Ishikawa (cell line): Measurements from ENCODE around the gene PPP2CA.

ENCODE experiments used
- EP300 ChIP-seq: IDR thresholded peaks from 2 replicates; pipeline ENCODE4 v1.6.1; 2012; ENCODE audit warnings: borderline replicate concordance
- FOXM1 ChIP-seq: IDR thresholded peaks from 2 replicates; pipeline ENCODE4 v1.6.1; 2012; ENCODE audit warnings: low read depth, borderline replicate concordance
- NFIC ChIP-seq: IDR thresholded peaks from 2 replicates; pipeline ENCODE4 v1.6.1; 2012
- REST ChIP-seq: IDR thresholded peaks from 2 replicates; pipeline ENCODE4 v1.6.1; 2012; ENCODE audit warnings: low read depth, mild to moderate bottlenecking

DNA sequence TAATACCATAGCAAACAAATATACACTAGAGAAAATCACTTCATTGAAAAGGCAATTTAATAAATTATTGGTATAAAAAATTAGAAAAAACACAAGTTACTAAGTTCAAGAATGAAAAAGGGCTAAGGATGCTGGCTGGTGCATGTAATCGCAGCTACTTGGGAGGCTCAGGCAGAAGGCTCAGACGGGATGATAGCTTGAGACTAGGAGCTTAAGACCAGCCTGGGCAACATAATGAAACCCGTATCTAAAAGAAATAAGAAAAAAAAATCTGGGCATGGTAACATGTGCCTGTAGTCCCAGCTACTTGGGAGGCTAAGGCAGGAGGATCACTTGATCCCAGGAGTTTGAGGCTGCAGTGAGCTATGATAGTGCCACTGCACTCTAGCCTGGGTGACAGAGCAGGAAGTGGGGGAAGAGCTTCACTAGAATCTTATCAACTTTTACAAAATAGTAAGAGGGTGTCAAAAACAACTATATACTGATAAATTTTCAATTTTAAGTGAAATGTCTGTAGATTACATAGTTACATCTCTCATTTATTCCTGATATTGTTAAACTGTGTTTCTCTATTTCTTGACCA, 42.2 kb upstream of the PPP2CA start:
- no peak for TF ChIP-seq NFIC
- TF ChIP-seq EP300: no peak
- TF ChIP-seq REST: no peak
- no peak for TF ChIP-seq FOXM1
